AG08396 (cell line): ENCODE measurements around the gene DNMBP.
A peak's percentile ranks its signal among the peaks of the same experiment; 100 is the strongest.
"Not testable (repeated sequence)": the region's sequence is repeated elsewhere in the genome, so short reads cannot be mapped to it uniquely, and the experiment has no call there.

Source experiments
- DNase-seq: peaks from one replicate; pipeline ENCODE4 v3.0.0; 2012; ENCODE audit warnings: low spot score, mixed read lengths

DNMBP gene

DNA sequence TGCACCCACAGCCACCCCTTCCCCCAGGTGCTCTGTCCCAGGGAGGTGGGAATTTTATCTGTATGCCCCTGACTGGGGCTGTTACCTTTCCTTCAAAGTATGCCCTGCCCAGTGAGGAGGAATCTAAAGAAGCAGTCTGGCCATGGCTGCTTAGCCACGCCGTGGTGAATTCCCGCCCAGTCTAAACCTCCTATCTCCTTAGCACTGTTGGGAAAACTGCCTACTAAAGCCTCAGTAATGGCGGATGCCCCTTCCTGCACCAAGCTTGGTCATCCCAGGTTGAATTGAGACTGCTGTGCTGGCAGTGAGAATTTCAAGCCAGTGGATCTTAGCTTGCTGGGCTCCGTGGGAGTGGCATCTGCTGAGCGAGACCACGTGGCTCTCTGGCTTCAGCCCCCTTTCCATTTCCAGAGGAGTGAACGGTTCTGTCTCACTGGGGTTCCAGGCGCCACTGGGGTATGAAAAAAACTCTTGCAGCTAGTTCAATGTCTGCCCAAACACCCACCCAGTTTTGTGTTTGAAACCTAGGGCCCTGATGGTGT, 140.1 kb downstream of the DNMBP start:
- no peak for DNase-seq

DNA sequence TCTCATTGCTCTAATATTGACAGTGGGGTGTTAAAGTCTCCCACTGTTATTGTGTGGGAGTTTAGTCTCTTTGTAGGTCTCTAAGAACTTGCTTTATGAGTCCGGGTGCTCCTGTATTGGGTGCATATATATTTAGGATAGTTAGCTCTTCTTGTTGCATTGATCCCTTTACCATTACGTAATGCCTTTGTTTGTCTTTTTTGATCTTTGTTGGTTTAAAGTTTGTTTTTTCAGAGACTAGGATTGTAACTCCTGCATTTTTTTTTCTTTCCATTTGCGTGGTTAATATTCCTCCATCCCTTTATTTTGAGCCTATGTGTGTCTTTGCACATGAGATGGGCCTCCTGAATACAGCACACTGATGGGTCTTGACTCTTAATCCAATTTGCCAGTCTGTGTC, 142.5 kb downstream of the DNMBP start:
- not testable (repeated sequence) for DNase-seq

DNA sequence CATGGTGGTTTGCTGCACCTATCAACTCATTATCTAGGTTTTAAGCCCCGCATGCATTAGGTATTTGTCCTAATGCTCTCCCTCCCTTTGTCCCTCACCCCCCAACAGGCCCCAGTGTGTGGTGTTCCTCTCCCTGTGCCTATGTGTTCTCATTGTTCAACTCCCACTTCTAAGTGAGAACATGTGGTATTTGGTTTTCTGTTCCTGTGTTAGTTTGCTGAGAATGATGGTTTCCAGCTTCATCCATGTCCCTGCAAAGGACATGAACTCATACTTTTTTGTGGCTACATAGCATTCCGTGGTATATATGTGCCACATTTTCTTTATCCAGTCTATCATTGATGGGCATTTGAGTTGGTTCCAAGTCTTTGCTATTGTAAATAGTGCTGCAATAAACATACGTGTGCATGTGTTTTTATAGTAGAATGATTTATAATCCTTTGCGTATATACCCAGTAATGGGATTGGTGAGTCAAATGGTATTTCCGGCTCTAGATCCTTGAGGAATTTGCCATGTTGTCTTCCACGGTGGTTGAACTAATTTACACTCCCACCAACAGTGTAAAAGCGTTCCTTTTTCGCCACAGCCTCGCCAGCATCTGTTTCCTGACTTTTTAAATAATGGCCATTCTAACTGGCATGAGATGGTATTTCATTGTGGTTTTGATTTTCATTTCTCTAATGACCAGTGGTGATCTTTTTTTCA, 146.1 kb downstream of the DNMBP start:
- not testable (repeated sequence) for DNase-seq

- DNase-seq = no peak
Observed at GRCh38 chr10:99860466-99860865, 149.3 kb downstream of the DNMBP start.

- DNase-seq = no peak
Observed at GRCh38 chr10:99859585-99859984, 150.2 kb downstream of the DNMBP start.

- DNase-seq = no peak
Observed at GRCh38 chr10:99858849-99859248, 150.9 kb downstream of the DNMBP start.

DNA sequence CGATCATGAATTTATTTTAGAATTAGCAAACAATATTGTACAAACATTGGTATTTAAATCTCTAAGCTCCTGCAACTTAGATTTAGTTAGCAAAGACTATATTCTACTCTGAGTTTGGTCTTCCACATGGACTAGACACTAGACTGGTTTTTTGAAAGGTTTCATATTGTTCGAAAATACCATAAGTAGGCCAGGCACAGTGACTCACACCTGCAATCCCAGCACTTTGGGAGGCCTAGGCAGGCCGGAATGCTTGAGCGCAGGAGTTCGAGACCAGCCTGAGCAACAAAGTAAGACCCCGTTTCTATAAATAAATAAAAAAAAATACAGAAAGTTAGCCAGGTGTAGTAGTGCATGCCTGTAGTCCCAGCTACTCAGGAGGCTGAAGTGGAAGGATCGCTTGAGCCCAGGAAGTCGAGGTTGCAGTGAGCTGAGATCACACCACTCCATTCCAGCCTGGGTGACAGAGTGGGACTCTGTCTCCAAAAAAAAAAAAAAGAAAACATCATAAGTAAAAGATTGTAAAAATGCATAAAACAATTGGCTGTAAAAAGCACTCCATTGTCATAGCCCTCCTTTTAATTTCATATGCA, 154.2 kb downstream of the DNMBP start:
- no peak for DNase-seq

GRCh38 chr10:99854860-99855259, 154.9 kb downstream of the DNMBP start:
- peak; percentile 69 for DNase-seq

DNA sequence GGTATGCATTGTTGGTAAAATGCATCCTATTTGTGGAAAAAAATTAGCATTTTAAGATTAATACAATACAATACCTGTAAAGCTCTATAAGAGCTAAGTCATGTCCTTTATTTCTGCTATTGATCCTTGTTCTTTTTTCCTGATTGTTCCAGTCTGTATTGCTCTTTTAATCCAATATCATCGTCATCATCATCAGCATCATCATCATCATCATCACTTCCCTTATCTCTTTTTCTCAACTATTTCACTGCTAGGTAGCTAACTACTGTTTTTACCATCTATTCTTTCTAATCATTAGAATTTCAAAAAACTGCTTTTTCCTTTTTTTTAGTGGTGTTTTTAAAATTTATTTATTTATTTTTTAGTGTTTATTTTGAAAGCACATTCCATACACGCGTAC, 156.1 kb downstream of the DNMBP start:
- DNase-seq = no peak

DNA sequence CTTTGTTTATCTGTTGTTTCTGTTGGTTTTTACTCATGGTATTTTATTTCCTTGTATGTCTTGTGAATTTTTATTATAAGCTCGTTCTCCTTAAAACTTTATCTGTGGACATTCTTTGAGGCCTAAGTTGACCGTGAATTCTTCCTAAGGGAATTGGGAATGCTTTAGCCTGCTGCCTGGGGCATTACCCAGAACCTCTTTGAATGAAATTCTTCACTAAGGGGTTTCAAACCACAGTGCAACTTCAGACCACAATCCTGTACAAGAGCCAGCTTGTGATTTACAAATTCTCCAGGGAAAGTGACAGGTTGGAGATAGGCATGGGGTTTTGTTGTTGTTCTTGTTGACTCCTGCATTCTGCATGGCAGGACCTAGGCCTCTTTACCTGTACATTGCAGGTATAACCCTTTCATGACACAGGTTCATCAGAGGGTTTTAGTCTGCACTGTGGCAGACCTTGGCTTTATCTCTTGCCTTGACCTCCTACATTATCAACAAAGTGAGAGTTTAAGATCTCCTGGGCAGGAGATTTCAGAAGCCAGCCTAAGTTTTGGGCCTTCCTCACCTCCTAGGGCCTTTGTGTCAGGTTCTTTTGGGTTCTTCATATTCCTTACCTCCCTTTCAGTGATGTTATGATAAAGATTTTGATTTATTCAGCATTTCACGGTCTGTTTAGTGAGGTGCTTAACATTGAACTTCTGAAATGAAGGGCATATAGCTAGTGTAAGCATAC, 157.1 kb downstream of the DNMBP start:
- DNase-seq = no peak

DNA sequence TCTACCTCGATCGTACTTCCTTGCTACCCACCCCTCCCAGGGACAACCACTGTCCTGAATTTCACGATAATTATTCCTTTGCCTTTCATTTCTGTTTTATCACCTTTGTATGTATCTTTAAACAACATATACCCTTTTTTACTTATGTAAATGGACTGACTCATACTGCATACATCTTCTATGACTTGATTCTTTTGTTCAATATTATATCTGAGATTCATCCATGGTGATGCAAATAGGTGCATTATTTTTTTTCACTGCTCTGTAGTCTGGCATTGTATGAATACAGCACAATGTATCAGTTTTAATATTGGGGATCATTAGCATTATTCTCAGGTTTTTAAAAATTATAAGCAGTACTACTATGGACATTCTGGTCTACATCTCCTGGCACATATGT, 157.9 kb downstream of the DNMBP start:
- no peak for DNase-seq

- no peak for DNase-seq
Observed at GRCh38 chr10:99850767-99851340, 158.9 kb downstream of the DNMBP start.

- DNase-seq = no peak
Observed at GRCh38 chr10:99850021-99850766, 159.6 kb downstream of the DNMBP start.

- DNase-seq = no peak
Observed at GRCh38 chr10:99849536-99849935, 160.2 kb downstream of the DNMBP start.

- no peak for DNase-seq
Observed at GRCh38 chr10:99849057-99849456, 160.7 kb downstream of the DNMBP start.

DNA sequence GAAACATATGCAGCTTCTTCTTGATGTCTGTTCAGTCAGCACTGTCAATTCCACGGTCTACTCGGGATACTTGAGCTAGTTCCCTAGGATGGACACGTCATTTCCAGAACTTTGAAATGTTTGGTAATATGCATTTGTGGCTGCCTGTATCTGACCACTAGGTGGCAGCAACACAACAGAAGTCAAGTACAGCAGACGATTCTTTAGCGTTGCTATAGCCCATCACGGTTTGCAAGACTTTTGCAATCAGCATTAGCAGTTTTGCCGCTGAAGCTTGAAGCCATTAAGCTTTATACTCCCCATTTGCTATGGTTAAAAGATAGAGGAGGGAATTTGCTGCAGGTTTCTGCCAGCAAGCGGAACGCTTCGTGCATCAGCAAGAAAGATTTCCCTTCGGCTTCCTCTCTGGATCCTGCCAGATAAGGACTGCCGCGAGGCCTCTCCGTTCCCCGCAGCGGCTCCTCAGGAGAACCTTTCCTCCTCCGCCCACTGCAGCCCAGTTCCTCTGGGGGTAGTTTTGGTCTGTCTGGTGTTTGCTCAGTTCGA, 163.8 kb downstream of the DNMBP start:
- DNase-seq = peak; percentile 76

GRCh38 chr10:99844433-99844955, 165.3 kb downstream of the DNMBP start:
- DNase-seq = no peak

GRCh38 chr10:99843310-99843709, 166.4 kb downstream of the DNMBP start:
- DNase-seq = no peak

DNA sequence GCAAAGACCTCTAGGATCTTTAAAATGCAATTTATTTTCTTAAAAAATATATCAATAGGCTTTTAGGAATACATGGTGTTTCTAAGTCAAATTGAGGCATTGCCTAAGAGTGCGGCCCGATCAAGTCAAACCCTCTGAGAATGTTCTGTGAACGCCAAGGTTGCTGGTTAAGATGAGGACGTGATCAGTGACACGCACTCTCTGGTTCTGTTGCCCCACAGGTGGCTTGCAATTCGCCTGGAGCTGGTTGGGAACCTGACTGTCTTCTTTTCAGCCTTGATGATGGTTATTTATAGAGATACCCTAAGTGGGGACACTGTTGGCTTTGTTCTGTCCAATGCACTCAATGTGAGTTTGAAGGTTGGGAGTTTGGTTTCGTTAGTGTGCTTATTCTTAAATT, 168.0 kb downstream of the DNMBP start:
- no peak for DNase-seq

- DNase-seq = not testable (repeated sequence)
Observed at GRCh38 chr10:99840859-99841258, 168.9 kb downstream of the DNMBP start.

GRCh38 chr10:99836711-99837110, 173.0 kb downstream of the DNMBP start:
- no peak for DNase-seq
